ENCODE measurements around the gene SUPT6H. TPM values are rescaled to one million over a fixed set of nuclear protein-coding genes. Genes with fewer than 3 reads are reported as not detected.

The SUPT6H gene
- 51.9 TPM for polyA plus RNA-seq (2012; ENCODE audit: insufficient read depth, insufficient read length)

DNA sequence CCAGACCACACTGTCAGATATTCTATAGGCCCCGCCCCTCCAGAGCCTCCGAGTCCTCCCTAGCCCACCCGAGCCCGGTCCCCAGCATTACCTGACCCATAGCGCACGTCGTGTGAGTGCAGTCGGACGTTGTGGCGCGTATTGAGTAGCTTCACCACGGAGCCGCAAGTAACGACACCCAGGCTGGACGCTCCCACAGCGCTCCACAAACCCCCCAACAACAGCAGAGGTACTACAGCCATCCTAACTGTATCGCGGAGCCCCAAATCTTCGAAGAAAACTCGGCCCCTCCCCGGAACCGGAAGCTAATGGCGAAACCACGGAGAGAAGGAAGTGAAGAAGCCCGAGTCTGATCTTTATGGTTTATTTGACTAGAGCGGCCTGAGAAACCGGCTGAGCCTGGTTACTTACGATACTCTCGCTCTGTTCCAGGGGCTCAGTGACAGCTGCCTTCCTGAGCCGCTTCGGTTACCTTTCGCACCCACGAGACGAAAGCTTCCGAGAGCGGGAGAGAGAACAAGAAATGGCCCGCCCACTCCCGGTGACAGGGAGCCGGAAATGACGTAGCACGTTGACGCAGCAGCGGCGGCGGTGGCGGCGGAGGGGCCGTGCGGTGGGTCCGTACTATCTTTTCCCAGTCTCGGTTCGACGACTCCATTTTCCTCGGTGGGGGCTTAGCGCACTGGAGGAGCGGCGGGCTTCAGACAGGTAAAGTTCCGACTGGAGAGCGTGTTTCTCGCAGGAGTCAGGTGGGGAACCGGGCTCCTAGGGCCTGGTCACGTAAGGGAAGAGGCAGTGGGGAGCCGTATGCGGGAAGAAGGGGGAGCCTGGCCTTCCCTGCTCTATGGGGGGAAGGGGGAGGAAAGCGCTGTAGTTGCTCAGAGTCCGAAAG lies at the start of gene SUPT6H, which contains the start of gene SDF2:
SUPT6H (plus strand) TSS at position 571 of the 892 bp plus-strand sequence. CDS start 11,197 bp downstream, outside the sequence.
SDF2 (minus strand) TSS at position 272 of the 892 bp plus-strand sequence; CDS start at position 242, 30 bp downstream.
- peak; percentile 77 for DNase-seq (ENCODE audit: low read depth, low spot score)
- peak within 1 kb of the TSS; percentile 98 for H3K4me3 ChIP-seq (ENCODE audit: low read length)

DNA sequence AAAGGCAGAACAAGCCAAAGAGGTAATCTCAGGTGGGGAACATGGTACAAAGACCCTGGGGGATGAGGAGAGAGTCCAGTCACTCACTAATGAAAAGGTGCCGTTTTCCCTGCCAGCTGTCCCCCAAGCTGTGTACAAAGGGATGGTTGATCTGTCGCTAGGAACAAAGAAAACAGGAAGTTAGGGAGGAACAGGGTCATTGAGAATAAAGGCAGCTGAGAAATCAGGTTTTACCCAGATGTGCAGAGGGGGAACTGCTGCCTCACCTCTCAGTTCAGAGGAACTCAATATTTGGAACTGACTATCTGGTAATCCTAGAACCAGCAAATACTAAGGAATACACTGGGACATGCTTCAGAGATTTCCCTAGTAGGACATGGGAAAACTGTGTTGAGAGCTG lies 49.5 kb upstream of the SUPT6H start:
- DNase-seq (ENCODE audit: low read depth, low spot score), result no peak
- no peak overlapping the region for H3K4me3 ChIP-seq (ENCODE audit: low read length)

DNA sequence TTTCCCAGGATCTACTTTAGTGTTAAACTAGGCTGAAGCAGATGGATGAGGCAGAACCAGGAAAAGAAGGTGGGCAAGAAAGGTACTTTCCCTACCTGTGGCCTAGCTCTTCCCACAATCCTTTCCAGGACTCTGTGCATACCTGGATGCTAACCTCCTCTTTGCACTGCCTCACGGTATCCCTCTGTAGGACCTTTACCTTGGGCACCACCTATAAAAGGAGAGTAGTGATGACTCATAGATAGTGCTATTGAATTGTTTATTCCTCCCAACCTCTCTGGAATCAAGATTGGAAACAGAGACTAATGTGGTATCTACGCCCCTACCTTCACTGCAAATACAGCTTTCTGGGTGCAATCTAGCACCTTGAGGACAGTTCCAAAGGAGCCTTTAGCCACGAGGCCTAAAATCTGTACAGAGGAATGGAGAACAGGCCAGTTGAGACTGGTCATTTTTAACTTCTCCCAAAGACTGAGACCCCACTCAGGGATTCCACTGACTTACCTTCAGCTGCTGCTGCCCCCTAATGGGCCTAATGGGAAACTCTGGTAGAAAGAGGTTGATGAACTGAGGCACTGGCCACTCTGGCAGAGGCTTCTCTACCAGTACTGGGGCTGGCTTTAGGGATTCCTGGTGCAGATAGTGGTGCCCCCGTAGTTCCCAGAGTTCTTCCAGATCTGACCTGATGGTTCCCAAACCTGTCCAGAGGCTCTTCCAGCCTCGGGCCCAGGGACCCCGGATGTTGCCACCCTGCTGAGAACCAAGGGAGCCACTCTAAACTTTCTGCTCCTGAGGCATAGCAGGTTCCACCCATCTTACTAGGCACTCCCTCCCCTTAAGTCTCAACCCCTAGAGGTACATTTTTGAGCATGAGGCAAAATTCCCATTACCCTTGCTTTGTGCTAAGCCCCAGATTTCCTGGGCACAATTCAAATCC lies 48.8 kb upstream of the SUPT6H start:
- peak; percentile 32 for DNase-seq (ENCODE audit: low read depth, low spot score)

DNA sequence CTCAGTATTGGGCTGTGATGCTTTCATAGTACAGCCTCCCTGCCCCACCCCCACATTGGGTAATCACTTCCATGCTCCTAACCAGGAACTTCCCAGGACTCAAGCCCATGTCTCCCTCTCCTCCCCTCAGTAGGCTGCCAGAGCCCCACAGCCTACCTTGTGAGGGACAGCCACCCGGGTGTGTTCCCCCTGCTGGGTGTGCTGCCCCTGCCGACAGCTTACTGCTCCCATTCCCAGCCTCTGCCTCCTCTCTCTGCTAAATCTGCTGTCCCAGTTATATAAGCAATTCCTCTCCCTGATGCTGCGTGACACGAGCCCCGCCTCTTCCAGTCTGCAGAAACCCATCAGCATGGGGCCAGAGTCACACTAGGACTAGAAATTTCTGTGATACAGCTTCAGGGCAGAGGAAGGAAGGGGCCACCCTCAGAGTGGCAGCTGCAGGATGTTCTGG lies 48.0 kb upstream of the SUPT6H start, which contains the start of gene RSKR:
RSKR (minus strand) TSS at position 255 of the 451 bp plus-strand sequence; CDS start at position 231, 24 bp downstream.
- no peak within 1 kb of the TSS for H3K4me3 ChIP-seq (ENCODE audit: low read length)
- DNase-seq (ENCODE audit: low read depth, low spot score), result no peak

More for the DNA sequence above, 48.8 kb upstream of the SUPT6H start:
- no peak overlapping the region for H3K4me3 ChIP-seq (ENCODE audit: low read length)

DNA sequence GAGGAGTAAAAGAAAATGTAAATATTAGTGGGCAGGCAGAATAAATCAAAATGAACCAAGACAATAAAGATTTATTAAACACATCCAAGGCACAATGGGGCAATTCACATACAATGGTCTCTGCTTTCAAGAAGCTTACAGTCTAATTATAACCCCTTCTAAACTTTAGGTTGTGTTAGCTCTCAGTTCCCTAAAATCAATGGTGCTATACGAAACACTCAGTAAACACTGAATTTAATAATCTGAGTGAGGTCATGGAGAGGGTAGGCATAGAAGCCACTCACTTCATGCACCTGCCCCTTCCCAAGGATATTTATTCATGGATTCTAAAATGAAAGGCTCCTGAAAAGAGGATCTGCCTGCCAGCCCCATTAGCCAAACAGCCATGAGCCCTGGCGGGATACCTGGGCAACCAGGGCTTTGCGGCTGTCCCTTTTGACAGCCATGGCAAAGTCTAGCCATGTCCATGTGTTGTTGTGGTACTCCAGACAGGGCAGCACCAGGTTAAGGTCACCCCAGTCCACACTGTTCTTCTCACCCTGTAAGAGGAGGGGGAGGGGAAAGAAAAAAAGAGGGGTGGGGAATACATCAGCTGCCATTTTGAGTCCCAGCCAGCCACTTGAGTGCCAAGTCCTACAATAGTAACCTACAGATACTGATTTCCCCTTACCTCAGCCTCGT lies 46.6 kb upstream of the SUPT6H start:
- no peak overlapping the region for H3K4me3 ChIP-seq (ENCODE audit: low read length)
- DNase-seq (ENCODE audit: low read depth, low spot score), result no peak

DNA sequence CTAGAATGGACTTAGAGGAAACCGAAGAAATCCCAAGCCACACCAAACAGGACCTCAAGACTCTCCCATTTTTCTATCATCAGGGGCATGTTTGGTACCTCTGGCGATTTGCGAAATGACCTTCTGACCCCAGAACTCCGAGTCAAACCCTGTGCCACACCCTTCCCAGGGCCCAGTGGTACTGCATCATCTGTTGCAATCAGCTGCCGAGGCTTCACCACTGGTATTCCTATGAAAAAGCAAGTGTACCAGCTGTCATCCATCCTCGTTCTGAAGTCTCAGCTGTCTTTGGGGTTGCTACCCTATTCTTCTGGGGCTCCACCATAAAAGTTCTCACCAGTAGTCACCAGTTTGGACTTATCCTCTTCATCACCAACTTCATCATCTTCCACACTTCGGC lies 45.7 kb upstream of the SUPT6H start:
- no peak for DNase-seq (ENCODE audit: low read depth, low spot score)
- no peak overlapping the region for H3K4me3 ChIP-seq (ENCODE audit: low read length)

DNA sequence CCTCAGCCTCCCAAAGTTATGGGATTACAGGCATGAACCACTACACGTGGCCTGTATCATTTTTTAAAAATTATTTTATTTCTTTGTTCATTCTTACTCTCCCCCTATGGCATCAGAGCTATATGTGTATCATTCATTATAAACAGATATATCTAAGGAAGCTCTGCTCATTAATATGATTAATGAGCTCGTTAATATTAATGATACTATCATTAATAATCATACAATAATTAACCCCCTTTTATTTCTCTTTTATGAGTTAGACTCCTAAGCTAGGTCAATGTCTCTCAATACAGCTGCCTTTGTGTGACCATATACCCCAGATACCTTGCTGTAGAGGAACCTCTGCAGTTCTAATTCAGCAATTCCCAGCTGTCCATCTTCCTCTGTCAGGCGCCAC lies 43.5 kb upstream of the SUPT6H start:
- DNase-seq (ENCODE audit: low read depth, low spot score), result no peak
- no peak overlapping the region for H3K4me3 ChIP-seq (ENCODE audit: low read length)

DNA sequence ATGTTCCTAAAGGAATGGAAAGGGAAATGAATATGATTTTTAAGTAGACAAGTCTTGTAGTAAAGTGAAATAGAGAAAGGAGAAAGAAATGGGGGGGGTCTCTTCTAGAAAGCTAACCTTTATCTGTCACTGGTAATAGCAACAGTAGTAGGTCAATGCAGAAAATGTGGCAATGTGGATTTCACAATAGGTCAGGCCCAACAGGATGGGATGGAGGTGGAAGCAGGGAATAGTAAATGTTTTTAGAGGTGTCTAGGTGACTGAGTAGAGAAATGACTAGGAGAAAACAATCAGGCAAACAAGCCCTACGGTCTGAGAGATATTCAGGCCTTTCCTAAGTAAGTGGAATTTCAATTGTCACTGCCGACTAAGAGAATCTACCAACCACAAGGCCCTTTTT lies 42.0 kb upstream of the SUPT6H start:
- no peak overlapping the region for H3K4me3 ChIP-seq (ENCODE audit: low read length)

DNA sequence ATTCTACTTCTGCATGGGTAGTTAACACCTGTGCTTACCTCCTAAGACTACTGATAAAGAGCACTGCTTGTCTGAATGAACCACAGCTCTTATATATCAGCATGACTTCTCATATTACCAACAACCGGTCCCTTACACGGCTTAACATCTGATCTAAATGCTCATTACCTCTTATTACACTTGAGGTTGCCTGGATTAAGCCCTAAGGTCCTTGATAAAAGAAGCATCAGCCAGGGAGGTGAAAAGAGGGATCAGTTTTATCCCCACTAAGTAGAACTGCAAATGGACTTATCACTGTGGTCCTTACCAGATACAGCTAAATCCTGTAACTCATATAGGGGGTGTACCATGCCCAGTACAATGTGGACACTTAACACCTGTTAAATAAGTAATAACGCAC lies 39.8 kb upstream of the SUPT6H start:
- no peak for DNase-seq (ENCODE audit: low read depth, low spot score)
- H3K4me3 ChIP-seq (ENCODE audit: low read length), result no peak overlapping the region

More for the DNA sequence above, 42.0 kb upstream of the SUPT6H start:
- DNase-seq (ENCODE audit: low read depth, low spot score), result no peak

DNA sequence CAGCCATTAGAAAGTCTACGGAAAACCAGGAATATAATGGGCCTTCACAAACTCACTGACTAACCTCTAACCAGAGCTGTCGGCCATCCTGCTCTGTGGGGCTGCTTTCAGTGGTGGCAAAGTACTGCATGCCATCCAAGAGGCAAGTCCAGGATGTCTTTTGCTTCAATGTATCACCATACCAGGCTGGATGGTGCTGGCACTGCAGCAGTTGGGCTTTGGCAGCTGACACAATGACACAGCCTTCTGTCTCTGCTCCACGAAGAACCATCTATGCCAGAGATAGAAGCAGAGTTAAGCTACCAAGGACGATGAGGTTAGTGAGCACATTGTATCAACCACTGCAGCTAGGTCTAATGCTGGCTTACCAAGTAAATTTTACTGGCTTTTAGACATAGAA lies 38.3 kb upstream of the SUPT6H start:
- DNase-seq (ENCODE audit: low read depth, low spot score), result no peak
- H3K4me3 ChIP-seq (ENCODE audit: low read length), result no peak overlapping the region

DNA sequence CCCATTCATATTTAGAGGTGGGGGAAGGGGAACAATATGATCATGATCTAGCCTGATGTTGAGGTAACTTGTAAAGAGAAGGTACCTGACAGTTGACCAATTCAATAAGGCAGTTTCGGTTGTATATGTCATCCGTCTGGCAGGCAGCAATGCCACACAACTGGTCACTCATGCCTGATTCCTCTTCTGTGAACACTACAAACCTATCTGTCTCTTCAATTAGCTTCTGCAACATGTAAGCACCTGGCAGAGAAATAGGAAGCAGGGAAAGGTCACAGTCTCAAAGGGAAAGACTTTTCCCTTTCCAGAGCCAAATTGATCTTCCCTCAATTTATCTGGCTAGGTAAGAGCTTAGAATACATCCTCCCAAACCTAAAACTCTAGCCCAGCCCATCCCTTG lies 37.9 kb upstream of the SUPT6H start:
- no peak overlapping the region for H3K4me3 ChIP-seq (ENCODE audit: low read length)
- no peak for DNase-seq (ENCODE audit: low read depth, low spot score)

DNA sequence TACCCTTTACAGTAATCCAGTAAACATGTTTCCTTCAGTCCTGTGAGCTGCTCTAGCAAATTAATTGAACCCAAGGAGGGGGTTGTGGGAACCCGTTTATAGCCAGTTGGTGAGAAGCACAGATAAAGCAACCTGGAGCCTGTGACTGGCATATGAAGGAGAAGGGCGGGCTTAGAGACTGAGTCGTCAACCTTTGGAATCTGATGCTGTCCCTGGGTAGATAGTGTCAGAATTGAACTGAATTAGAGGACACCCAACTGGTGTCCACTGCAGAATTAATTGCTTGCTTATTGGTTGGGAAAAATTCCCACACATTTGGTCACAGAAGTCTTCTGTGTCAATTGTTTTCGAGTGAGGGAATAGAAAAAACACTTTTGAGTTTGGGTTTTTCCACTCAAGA lies 35.2 kb upstream of the SUPT6H start:
- no peak overlapping the region for H3K4me3 ChIP-seq (ENCODE audit: low read length)
- DNase-seq (ENCODE audit: low read depth, low spot score), result no peak

DNA sequence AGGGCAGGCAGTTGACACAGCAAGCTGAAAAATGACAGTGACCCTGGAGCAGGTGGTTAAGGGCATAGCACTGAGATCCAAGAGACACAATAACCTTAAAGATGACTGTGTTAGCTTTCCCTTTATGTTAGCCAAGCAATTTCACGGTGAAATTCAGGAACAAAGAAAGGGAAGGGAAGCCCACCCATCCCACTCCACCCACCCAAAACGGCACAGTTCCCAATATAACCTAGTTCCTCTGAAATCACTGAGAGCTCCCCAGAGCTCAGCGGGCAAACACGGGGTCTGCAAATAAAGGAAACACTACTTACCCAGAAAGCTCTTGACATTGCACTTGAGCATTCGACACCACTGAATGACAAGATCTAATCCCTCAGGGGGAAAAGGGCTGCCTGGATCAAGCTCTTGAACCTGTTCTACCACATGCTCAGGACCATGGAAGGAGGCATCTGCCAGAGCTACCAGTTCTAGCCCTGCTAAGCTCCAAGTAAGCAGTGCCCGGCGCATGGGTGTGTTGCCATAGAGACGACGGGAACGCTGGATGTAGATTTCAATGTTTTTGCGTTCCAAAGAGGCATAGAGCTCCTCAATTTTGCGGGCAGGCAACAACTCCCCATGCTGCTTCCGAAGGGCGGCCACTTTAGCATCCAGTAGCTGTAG lies 27.7 kb upstream of the SUPT6H start:
- DNase-seq (ENCODE audit: low read depth, low spot score), result no peak
- no peak overlapping the region for H3K4me3 ChIP-seq (ENCODE audit: low read length)

DNA sequence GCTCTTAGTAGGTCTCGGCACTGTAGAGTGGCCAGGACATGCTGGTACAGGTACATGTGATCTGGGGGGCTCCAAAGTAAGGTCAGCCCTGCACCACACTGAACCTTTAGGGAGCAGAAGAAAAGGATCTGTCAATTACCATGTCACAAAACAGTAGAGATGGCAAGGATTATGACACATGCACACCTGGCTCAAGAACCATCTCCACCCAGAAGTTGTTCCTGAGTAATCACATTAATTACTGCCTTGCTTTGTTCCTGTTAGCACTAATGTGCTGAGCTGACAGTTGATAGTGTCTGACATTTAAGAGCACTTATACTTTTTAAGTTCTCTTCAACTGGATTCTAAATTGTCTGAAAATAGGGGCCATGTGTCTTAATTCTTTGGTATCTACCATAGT lies 26.5 kb upstream of the SUPT6H start:
- H3K4me3 ChIP-seq (ENCODE audit: low read length), result no peak overlapping the region
- DNase-seq (ENCODE audit: low read depth, low spot score), result no peak

DNA sequence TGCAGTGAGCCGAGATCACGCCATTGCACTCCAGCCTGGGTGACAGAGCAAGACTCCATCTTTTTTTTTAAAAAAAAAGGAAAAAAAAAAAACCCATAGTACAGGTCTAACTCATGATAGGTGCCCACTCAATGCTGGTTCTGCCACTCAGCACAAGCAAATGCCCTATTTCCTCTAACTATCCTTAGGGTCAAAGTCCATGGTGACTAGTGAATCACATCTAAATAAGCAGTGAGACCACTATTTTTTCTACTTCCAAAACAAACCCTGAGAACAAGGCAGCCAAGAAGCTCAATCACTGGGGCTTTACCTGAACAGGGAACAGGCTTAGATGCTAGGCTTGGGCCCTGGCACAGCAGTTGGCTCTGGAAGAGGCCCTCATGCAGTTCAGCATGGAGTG lies 20.4 kb upstream of the SUPT6H start:
- no peak overlapping the region for H3K4me3 ChIP-seq (ENCODE audit: low read length)
- no peak for DNase-seq (ENCODE audit: low read depth, low spot score)

DNA sequence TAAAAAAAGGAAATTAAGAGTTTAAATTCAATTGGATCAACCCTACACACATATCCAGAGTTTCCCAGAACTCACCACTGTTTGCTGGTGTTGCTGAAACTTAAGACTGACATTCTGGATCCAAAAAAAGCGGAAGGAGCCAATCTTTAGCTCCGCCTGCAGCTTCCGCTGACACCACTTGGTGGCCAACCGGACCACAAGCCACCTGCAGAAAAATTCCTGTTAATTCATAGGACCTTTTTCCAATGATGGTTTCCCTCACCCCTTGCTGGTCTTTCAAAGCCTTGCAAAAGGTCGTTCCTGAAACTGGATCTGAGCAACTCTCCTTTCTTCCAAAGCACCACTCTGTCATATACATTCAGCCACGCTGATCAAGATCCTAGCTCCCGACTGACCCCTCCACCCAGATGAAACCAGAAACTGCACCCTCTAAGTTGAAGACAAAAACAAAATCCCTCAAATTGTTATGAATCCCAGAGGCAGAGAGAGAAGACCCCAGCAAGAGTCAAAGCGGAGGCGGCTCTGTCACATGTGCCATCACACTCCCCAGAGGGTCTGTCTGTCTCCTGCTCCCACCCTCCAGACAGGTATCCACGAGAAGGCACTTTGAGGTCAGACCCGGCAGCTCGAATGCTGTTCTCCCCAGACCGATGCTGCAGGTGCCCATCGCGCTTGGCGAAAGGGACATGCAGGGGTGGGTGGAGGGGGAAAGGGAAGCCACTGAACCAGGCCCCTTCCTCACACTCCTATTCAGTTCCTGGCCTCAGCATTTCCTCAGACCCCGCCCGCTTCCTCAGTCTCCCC lies 17.8 kb upstream of the SUPT6H start:
- peak; percentile 42 for DNase-seq (ENCODE audit: low read depth, low spot score)

DNA sequence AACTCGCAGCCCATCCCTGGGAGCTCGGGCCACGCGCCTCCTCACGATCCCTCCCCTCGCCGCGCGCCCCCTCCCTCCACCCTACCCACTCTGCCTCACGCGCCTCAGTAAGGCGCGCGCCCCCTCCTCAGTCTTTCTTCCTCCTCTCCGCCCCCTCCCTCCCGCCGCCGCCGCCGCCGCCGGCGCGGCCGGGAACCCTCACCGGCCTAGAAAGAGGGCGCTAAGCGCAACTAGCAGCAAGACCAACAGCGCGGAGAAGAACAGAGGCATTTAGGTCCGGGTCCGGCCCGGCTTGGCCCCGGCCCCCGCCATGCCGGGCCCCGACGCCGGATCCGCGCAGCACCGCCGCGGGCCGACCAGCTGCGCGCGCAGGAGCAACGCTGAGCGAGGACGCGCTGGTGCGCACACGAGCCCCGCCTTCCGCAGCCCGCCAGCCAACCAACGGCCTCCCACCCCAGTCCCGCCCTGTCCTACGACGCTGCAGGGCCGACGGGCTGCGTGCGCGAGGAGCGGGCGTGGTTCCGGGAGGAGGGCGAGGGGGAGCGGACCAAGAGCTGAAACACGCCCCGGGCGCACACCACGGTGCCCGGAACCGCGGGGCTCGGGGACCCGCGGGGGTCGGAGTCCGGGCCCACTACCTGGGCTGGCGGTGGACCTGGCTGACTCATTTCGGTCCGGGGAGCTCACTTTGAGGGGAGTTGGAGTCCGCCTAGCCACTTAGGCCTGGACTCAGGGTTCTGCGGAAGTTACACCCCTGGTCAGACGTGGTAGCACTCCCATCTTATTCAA lies 17.0 kb upstream of the SUPT6H start, which contains the start of gene BLTP2:
BLTP2 (minus strand) TSS at position 372 of the 789 bp plus-strand sequence; CDS start at position 270, 102 bp downstream.
- peak; percentile 89 for DNase-seq (ENCODE audit: low read depth, low spot score)
- H3K4me3 ChIP-seq (ENCODE audit: low read length), result peak within 1 kb of the TSS; percentile 97

More for the DNA sequence above, 17.8 kb upstream of the SUPT6H start:
- H3K4me3 ChIP-seq (ENCODE audit: low read length), result peak overlapping the region; percentile 97
